Stimulated activated CD8-positive, alpha-beta memory T cell treated with anti-CD3 and anti-CD28 coated beads, Interleukin-12 subunit alpha, Interleukin-12 subunit beta, amount 100 ng/mL, for 1 hour (primary cell): ENCODE data around the gene ZNF577.

Experiments used
- DNase-seq: peaks from one replicate; pipeline ENCODE4 v3.0.0-alpha.2; 2020; ENCODE audit warnings: low read depth

The ZNF577 gene

GRCh38 chr19:51861870-51862622 lies 25.7 kb downstream of the ZNF577 start:
- DNase-seq, result no peak

- DNase-seq, result no peak
Observed at GRCh38 chr19:51837145-51837544, 50.6 kb downstream of the ZNF577 start.

GRCh38 chr19:51830274-51830673 lies 57.5 kb downstream of the ZNF577 start:
- no peak for DNase-seq

GRCh38 chr19:51824281-51825005 lies 63.3 kb downstream of the ZNF577 start:
- no peak for DNase-seq

- no peak for DNase-seq
Observed at GRCh38 chr19:51822946-51823345, 64.8 kb downstream of the ZNF577 start.

GRCh38 chr19:51822325-51822724 lies 65.4 kb downstream of the ZNF577 start:
- no peak for DNase-seq

GRCh38 chr19:51821921-51822320 lies 65.8 kb downstream of the ZNF577 start:
- DNase-seq, result no peak

- no peak for DNase-seq
Observed at GRCh38 chr19:51821456-51821855, 66.3 kb downstream of the ZNF577 start.
